GM12878 (cell line): ENCODE results near the gene GEMIN7. TPM values are rescaled to one million over a fixed set of nuclear protein-coding genes. Genes with fewer than 3 reads are reported as not detected.
A peak's percentile ranks its signal among the peaks of the same experiment; 100 is the strongest.

ENCODE experiments used
- ATAC-seq: fragments of 200-7000 bp; cut with Tn5 transposase; 3 replicates; pipeline ENCODE4 v1.9.1; 2020; ENCODE audit warnings: mild to moderate bottlenecking, moderate library complexity
- BruUV-seq: library from RNA; stranded (reverse); fragments of 400-500 nt; replicated peaks from 2 replicates; lab custom pipeline; 2021; lab: Mats Ljungman, UMichigan
- CTCF ChIA-PET: fragments of 300-600 bp; sonication (Branson Sonifier 250); formaldehyde crosslinking; extraction: SDS; loops from one replicate; lab custom pipeline; 2021; ENCODE audit warnings: inconsistent platforms; lab: Yijun Ruan, JAX
- POLR2A ChIA-PET: fragments of 350-600 bp; formaldehyde crosslinking; extraction: SDS; loops from one replicate; lab custom pipeline; 2021; ENCODE audit warnings: inconsistent platforms; lab: Charles Lee
- RAD21 ChIA-PET: fragments of 300-600 bp; sonication (Branson Sonifier 250); formaldehyde crosslinking; loops from one replicate; lab custom pipeline; 2023; ENCODE audit warnings: antibody characterized with exemption; ENCODE audit not compliant: unreplicated experiment; lab: Charles Lee
- SMC1A ChIA-PET: fragments of 300-600 bp; sonication (Branson Sonifier 250); formaldehyde crosslinking; loops from one replicate; lab custom pipeline; 2023; ENCODE audit not compliant: unreplicated experiment, uncharacterized antibody; lab: Charles Lee
- DNase-seq: peaks from one replicate; pipeline ENCODE4 v3.0.0-alpha.2; 2011; ENCODE audit warnings: low read depth, low spot score
- FAIRE-seq: peaks from 3 replicates; lab custom pipeline; 2011; peaks lifted over from hg19 to GRCh38; lab: Jason Lieb, UNC
- H2AFZ ChIP-seq: 2 replicates; pipeline ENCODE4 v1.6.0; 2011; ENCODE audit warnings: low read depth, low read length, control low read depth; ENCODE audit not compliant: control insufficient read depth
- H3K27ac ChIP-seq: 2 replicates; pipeline ENCODE4 v1.5.1; 2011; ENCODE audit warnings: control low read depth; ENCODE audit not compliant: control insufficient read depth, insufficient read depth
- H3K27me3 ChIP-seq, 2 experiments: replicated peaks in 1 of 2; 2 replicates each; pipeline versions ENCODE4 v1.6.0 to v1.6.1; 2011; ENCODE audit warnings: low read length in 1 of 2; ENCODE audit not compliant: control insufficient read depth in 2 of 2, insufficient read depth in 2 of 2
- H3K36me3 ChIP-seq, 2 experiments: 2 replicates each; pipeline ENCODE4 v1.5.1; 2011; ENCODE audit warnings: low read length in 1 of 2; ENCODE audit not compliant: control insufficient read depth in 2 of 2, insufficient read depth in 2 of 2
- H3K4me1 ChIP-seq: 2 replicates; pipeline ENCODE4 v1.6.1; 2011; ENCODE audit warnings: mild to moderate bottlenecking, low read length, moderate library complexity, mixed read lengths; ENCODE audit not compliant: control insufficient read depth, insufficient read depth
- H3K4me2 ChIP-seq: 2 replicates; pipeline ENCODE4 v1.6.0; 2011; ENCODE audit warnings: control low read depth; ENCODE audit not compliant: control insufficient read depth, insufficient read depth
- H3K4me3 ChIP-seq: fragments of 200-600 bp; sonication (generic); 2 replicates; pipeline ENCODE4 v1.5.1; 2016
- H3K79me2 ChIP-seq: 2 replicates; pipeline ENCODE4 v1.6.0; 2011; ENCODE audit warnings: low read length; ENCODE audit not compliant: control insufficient read depth, insufficient read depth
- H3K9ac ChIP-seq: 2 replicates; pipeline ENCODE4 v1.8.0; 2011; ENCODE audit warnings: low read length, control low read depth, mixed read lengths; ENCODE audit not compliant: control insufficient read depth, insufficient read depth
- H3K9me3 ChIP-seq: replicated peaks from 3 replicates; pipeline ENCODE4 v1.5.1; 2011; ENCODE audit warnings: mild to moderate bottlenecking, low read length; ENCODE audit not compliant: control insufficient read depth, insufficient read depth
- H4K20me1 ChIP-seq: 2 replicates; pipeline ENCODE4 v1.6.0; 2011; ENCODE audit not compliant: control insufficient read depth, insufficient read depth
- E2F8 ChIP-seq: fragments of 450-650 bp; IDR thresholded peaks from 2 replicates; pipeline ENCODE4 v1.6.1; 2018; ENCODE audit warnings: mild to moderate bottlenecking, low read depth, moderate library complexity; ENCODE audit not compliant: partially characterized antibody
- EED ChIP-seq: sonication (generic); IDR thresholded peaks from 2 replicates; pipeline ENCODE4 v1.6.1; 2016; ENCODE audit warnings: antibody characterized with exemption, low read depth
- IKZF1 ChIP-seq: fragments of 450-650 bp; conservative IDR thresholded peaks from 2 replicates; pipeline ENCODE4 v1.6.1; 2017; ENCODE audit warnings: antibody characterized with exemption, mild to moderate bottlenecking
- JUNB ChIP-seq: IDR thresholded peaks from 2 replicates; pipeline ENCODE4 v1.6.1; 2016; ENCODE audit warnings: antibody characterized with exemption, mild to moderate bottlenecking
- NR2F1 ChIP-seq: fragments of 450-650 bp; conservative IDR thresholded peaks from 2 replicates; pipeline ENCODE4 v1.6.1; 2017; ENCODE audit warnings: mild to moderate bottlenecking
- RCOR1 ChIP-seq: conservative IDR thresholded peaks from 2 replicates; pipeline ENCODE4 v1.6.1; 2012; ENCODE audit warnings: low read depth, low read length, improper control_type of control experiment
- SMC3 ChIP-seq: IDR thresholded peaks from 2 replicates; pipeline ENCODE4 v1.6.1; 2011; ENCODE audit warnings: low read length, improper control_type of control experiment, borderline replicate concordance
- TARDBP ChIP-seq: IDR thresholded peaks from 2 replicates; pipeline ENCODE4 v1.6.1; 2016; ENCODE audit warnings: borderline replicate concordance
- ZNF207 ChIP-seq: fragments of 450-650 bp; IDR thresholded peaks from 2 replicates; pipeline ENCODE4 v1.6.1; 2014; ENCODE audit warnings: antibody characterized with exemption, mild to moderate bottlenecking, borderline replicate concordance
- WGBS: methylation state at CpG from one replicate; pipeline ENCODE4 v1.1.6; 2016; ENCODE audit warnings: low lambda C conversion rate; ENCODE audit not compliant: insufficient replicate concordance, insufficient coverage; ENCODE audit errors: missing lambda C conversion rate; 5-methylcytosine and 5-hydroxymethylcytosine counted together
- in situ Hi-C: fragments of 300-500 bp; cut with MboI; formaldehyde crosslinking; loops from 9 replicates; pipeline ENCODE4 v1.14.3; 2018; ENCODE audit warnings: mixed read lengths
- intact Hi-C: fragments of 100-400 bp; cut with micrococcal nuclease; formaldehyde crosslinking; loops from one replicate; pipeline ENCODE4 v1.14.2; 2022; ENCODE audit not compliant: unreplicated experiment
- polyA plus RNA-seq, 11 experiments: library from polyadenylated mRNA; depleted of rRNA in 4 of 11; unstranded in 6 of 11; stranded (reverse) in 5 of 11; fragments of >200 nt; fragmentation: Nextera tagmentation in 4 of 11; fragmentation: Illumina TruSeq in 1 of 11; extraction: Ambion mirVana in 4 of 11; extraction: Trizol in 1 of 11; gene quantifications; 1 replicate in 1 of 11; 2 replicates in 10 of 11; pipeline versions ENCODE4 v1.2.1 to v1.2.3, GENCODE V29; 2011 to 2016; ENCODE audit warnings: inconsistent platforms in 2 of 11, missing spikeins in 2 of 11, low read depth in 1 of 11
- total RNA-seq, 4 experiments: library from RNA; depleted of rRNA in 3 of 4; stranded (reverse); fragments of >200 nt in 3 of 4; fragmentation: Illumina TruSeq in 1 of 4; extraction: Trizol in 1 of 4; gene quantifications; 2 replicates each; pipeline versions ENCODE4 v1.2.1 to v1.2.3, GENCODE V29; 2013 to 2021

Gene GEMIN7
- total and polyA plus RNA-seq, 10 of the 15 experiments (the other 5 are each of a cell fraction or from before 2014, with no cell fraction given): 21.1 to 76.7 (median 44.9) TPM

DNA sequence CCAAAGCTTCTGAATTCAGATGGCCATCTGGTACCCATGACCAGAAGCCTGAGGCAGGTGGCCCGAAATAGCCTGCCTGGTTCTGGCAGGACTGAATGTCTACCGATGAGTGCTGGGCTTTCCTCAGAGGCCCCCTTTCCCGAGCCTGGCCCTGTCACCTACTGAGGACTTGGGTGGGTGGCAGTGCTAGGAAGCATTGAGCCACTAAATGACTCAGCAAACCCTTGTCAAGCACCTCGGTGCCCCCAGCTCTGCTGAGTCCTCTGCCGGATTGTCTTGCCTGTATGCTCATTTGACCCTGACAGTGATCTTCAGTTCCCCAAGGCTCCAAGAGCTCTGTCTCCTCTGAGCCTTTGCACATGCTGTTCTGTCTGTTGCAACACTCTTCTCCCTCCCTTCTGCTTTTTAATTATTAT lies 31.8 kb downstream of the GEMIN7 start:
- H3K9ac ChIP-seq: peak overlapping the region; percentile 52
- BruUV-seq: no TSS peak

More for the DNA sequence above, 31.8 kb downstream of the GEMIN7 start:
- Histone ChIP-seq H3K4me2 (peak overlapping the region; percentile 75), H4K20me1 (peaks cover 3% of the 10 kb centered on the region; the same call in 1 of the 2 replicates), H3K79me2 (peaks cover 56% of the 10 kb centered on the region), H3K27me3 (no peaks in the 10 kb centered on the region), H3K4me3 (0 out of 2 replicates have a peak overlapping the region, but pooled peaks have one; percentile 4), H3K36me3 (peaks cover 0 to 7% of the 10 kb centered on the region in 2 experiments; a peak in 3 of 4 replicates), H3K27ac (peak overlapping the region; percentile 64), H3K9me3 (no peaks in the 10 kb centered on the region), H3K4me1 (peaks cover 44% of the 10 kb centered on the region), H2AFZ (no peak overlapping the region)
- ChIA-PET SMC1A (interaction anchor here (0.8 to 2.4 kb wide), 2 partner anchors 18 to 20 kb away, joined by 3 to 5 read pairs; partner anchors contain the start of gene PPP1R37), POLR2A (interaction anchor here (0.9 kb wide), 1 partner anchor 70 kb away, joined by 7 read pairs; no protein-coding TSS in a partner anchor), CTCF (no interaction called here), RAD21 (interaction anchor here (0.6 kb wide), 1 partner anchor 67 kb away, joined by 3 read pairs; the partner anchor contains the start of gene TRAPPC6A)
- FAIRE-seq (peak; percentile 54), DNase-seq (peak; percentile 26), ATAC-seq (peak; percentile 65)
- in situ Hi-C loops (no loop called here), intact Hi-C loops (no loop called here)
- TF ChIP-seq JUNB (peak; percentile 13; the same call in 1 of the 2 replicates), IKZF1 (peak; percentile 24; the same call in 1 of the 2 replicates), E2F8 (no peak), NR2F1 (0 out of 2 replicates have a peak, but pooled peaks have one; percentile 15), RCOR1 (no peak), SMC3 (no peak), TARDBP (no peak), ZNF207 (no peak), EED (peak; percentile 43; the same call in 1 of the 2 replicates)
- WGBS: 0% methylated on average over 5 of the region's 5 CpGs
